Hematopoietic multipotent progenitor cell treated with erythropoietin and hydrocortisone succinate and interleukin-3 and kit ligand, for 4 days (in vitro differentiated cells): ENCODE data around the gene HGFAC.

Source experiments
- DNase-seq: peaks from one replicate; pipeline ENCODE4 v3.0.0-alpha.2; 2015

HGFAC gene

GRCh38 chr4:3411676-3412075, 30.1 kb upstream of the HGFAC start:
- DNase-seq, result no peak

GRCh38 chr4:3412257-3413020, 29.3 kb upstream of the HGFAC start:
- no peak for DNase-seq

DNA sequence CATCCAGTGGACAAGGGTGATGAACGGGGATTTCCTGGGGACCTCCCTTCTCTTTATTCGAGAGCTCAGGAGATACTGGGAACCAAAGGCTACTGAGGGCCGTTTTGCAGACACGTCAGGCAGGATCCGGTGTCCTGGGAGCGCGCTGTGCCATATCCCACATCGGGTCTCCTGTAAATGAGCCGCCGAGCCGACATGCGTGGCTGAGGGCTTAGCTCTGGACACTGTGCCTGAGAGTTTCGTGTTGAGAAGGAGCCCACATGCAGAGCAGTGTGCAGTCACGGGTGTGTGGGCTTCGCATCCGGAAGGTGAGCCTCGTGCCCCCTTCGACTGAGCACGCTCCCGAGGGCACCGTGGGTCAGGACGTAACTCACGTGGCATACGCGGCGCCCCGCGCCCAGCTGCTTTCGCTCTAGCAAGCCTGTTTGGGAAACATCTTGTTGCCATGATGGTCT, 28.5 kb upstream of the HGFAC start:
- no peak for DNase-seq

- no peak for DNase-seq
Measured at GRCh38 chr4:3413675-3414420, 27.9 kb upstream of the HGFAC start.

GRCh38 chr4:3414421-3415279, 27.1 kb upstream of the HGFAC start:
- DNase-seq, result peak; percentile 60

DNA sequence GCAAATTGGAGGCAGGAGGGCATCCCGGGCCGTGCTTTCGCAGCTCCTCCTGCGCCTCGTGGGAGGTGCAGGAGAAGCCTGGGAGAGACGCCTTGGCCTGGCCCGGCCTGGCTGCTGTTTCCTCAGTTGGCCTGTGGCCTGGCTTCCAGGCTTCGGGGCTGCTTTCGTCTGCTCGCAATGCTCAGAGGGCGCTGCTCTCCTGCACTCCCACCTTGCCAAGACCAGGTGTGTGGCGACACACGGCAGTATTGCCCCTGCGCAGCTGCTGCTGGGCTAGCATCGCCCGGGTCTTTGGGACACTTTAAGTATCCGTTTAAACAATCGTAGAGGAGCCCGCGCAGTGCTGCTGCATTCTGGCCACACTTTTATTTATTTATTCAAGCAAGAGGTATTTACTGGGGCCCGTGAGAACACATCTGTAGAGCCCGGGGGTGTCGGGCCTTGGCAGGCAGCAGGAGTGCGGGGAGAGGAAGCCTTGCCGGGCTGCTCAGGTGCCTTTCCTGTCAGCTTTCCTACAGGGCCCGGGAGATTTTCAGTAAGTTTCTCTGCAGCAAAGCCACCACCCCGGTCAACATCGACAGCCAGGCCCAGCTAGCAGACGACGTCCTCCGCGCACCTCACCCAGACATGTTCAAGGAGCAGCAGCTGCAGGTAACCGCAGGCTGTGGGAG, 26.2 kb upstream of the HGFAC start:
- DNase-seq, result no peak

DNA sequence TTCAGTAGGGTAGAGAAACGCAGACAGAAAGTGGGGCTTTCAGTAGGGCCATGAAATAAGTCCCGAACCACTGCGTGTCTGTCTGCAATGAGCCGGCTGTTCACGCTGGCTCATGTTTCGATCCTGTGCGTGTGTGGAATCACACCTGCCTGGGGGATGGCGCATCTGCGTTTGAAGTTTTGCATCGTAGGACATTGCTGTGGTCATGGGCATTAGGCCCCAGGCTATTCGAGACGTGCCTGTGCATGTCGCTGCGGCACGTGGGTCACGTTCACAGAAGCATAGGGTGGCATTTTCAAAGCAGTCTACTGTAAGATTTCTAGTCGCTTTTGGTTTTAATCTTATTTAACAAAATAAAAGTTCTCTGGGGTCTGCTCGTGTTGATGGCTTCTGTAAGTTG, 25.5 kb upstream of the HGFAC start:
- DNase-seq, result no peak

DNA sequence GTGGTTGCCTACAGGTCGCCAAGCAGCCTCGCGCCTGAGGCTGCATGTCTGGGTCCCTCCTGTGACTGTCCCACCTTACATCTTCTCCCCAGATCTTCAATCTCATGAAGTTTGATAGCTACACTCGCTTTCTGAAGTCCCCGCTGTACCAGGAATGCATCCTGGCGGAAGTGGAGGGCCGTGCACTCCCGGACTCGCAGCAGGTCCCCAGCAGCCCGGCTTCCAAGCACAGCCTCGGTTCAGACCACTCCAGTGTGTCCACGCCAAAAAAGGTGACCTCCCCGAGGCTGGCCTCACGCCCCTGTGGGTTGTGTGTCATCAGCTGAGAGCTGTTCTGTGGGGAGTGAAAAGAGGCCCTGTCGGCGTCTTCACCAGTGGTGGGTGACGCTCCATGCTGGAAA, 24.9 kb upstream of the HGFAC start:
- DNase-seq, result no peak

GRCh38 chr4:3417448-3417847, 24.3 kb upstream of the HGFAC start:
- DNase-seq, result no peak

DNA sequence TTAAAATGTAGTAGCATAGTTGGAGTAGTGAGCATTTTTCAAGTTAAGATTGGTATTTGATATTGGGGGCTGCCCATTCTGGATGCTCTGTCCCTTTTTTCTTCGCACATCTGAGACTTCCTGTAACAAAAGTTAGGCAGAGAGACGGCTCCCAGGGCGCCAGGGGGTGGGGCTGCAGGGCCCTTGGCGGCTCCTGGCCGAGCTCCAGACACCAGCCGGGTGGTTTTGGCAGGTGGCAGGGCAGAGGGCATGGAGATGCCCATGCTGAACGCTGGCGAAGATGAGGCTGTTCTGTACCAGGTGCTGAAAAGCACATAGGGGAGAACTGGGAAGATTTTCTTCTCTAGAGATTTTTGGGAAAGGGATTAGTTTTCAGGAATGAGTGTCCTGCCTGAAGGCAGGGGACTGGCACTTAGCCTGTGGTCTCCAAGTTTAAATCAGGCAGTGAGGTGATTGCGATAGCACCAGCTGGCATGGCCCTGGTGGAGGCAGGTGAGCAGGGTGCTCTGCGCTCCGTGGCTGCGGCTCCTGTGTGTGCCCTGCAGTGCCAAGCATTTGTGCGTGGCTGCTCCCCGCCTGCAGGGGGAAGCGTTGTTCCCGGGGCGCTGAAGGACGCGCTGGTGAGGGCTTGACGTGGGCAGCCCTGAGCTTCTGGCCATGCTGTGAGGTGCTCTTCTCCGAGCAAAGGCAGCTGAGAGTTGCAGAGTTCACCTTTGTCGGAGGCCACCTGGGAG, 23.6 kb upstream of the HGFAC start:
- DNase-seq, result peak; percentile 32

- no peak for DNase-seq
Measured at GRCh38 chr4:3419836-3420605, 21.7 kb upstream of the HGFAC start.

DNA sequence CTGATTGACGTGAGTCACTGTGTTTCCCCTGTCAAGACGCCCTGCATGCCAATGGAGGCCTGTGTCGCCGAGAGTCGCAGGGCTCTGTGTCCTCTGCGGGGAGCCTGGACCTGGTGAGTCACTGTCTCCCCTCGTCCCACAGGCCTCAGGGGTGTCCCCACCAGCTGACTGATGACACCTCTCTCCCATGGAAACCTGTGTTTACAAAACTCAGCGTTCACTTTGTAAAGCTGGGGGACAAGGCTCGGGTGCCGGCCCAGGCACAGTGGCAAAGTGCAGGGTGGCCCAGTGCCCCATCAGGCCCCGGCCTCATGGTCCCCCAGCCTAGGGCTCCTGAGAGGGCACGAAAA, 21.2 kb upstream of the HGFAC start:
- DNase-seq, result no peak

DNA sequence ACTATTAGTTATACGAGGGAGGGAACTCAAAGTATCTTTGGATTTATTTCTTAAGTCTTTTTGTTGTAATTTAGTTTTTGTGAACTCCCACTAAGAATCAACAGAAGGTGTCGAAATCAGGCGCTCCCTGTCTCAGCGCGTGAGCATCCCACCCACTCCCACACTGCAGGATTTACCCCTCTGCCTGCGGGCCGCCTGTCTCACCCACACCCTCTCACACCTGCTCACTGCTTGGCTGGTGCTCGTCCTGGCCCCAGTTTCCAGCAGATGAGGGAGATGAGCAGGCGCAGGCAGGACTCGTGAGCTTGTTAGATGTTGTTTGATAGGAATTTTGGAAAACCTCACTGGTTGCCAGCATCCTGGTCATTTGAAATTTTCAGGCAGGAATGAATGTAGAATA, 20.8 kb upstream of the HGFAC start:
- no peak for DNase-seq

DNA sequence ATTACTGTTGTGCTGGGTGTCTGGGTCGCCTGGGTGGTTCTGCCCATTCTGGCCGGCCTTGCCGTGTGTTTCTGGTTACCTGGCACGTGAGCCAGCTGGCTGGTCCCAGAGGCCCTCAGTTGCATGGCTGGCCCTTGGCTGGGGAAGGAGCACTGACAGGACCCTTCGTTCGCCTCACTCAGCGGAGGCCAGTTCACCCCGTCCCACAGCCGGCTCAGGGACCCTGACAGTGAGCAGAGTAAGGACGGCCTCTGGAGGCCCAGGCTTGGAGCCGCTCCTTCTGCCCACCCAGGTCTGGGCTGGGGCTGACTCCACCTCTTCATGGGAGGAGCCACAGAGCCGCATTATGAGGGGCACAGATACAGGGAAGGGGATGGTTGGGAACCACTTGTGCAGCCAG, 20.3 kb upstream of the HGFAC start:
- DNase-seq, result no peak

DNA sequence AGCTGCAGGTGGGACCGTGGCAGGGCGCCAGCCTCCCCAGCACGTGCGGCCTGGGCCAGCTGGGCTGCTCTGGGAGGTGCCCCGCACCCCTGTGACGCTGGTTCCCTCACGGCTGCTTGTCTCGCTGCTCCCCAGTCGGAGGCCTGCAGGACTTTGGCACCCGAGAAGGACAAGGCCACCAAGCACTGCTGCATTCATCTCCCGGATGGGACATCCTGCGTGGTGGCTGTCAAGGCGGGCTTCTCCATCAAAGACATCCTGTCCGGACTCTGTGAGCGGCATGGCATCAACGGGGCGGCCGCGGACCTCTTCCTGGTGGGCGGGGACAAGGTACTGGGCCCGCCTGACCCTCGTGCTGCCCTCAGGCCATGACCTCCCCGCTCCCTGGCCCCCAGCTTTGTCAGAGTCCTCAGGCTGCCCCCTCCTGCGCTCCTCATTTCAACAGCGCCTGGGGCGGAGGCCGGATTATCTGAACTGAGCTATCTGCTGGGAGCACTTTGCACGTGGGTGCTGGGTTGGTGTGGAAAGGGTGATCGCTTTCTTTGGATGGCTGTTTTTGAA, 19.4 kb upstream of the HGFAC start:
- DNase-seq, result no peak

DNA sequence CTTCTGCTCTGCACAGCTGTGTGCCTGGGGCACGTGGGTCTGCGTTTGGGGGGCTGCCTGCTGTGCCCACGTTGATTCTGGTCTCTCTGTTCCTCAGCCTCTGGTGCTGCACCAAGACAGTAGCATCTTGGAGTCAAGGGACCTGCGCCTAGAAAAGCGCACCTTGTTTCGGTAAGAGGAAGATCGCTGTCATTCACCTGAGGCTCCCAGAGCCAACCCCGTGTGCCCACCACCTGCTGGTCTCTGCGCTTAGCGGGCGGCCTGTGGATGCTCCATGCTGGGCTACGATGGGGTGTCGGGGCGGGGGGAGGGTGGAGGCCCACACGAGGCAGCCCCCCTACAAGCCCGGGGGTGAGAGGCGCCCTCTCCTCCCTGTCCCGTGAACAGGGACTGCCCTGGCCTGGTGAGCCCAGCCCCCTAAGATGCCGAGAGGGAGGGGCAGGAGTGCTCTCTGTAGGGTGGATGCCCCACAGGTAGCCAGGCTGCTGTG, 18.9 kb upstream of the HGFAC start:
- no peak for DNase-seq

- DNase-seq, result no peak
Measured at GRCh38 chr4:3423406-3423805, 18.4 kb upstream of the HGFAC start.

GRCh38 chr4:3423952-3424351, 17.8 kb upstream of the HGFAC start:
- DNase-seq, result no peak

DNA sequence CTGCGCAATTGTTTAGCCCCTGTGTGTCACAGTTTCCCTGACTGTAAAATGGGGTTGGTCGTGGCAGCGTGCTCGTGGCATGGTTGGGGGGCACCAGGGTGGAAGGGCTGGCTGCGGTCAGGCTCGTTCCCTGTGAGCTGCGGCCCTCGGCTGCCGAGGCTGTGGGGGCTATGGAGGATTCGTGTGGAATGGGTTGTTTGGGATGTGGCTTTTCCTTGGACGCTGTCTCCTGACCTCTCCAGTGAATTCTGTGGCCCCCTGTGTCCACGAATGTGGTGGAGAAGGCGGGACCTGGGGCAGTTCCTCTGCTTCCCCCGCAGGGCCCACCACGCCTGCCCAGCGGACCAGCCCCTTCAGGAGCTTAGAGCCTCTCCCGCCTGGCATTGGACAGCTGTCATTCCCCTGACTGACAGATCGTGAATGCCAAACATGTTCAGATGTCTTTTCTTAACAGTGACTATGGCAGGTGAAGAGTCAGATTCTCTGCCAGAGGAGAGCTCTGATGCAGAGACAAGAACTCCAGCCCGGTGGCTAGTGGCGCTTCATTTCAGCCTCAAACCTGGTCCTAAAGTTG, 17.2 kb upstream of the HGFAC start:
- DNase-seq, result no peak

GRCh38 chr4:3426465-3427133, 15.2 kb upstream of the HGFAC start:
- no peak for DNase-seq
